H9 (cell line): ENCODE results near the gene TBC1D8. TPM values are rescaled to one million over a fixed set of nuclear protein-coding genes. Genes with fewer than 3 reads are reported as not detected.

Experiments used
- DNase-seq: peaks from one replicate; pipeline ENCODE4 v3.0.0-alpha.2; 2017
- H2AFZ ChIP-seq: one replicate; pipeline ENCODE4 v1.6.1; 2013; ENCODE audit warnings: mild to moderate bottlenecking, low read length, control low read depth, moderate library complexity
- H2AK5ac ChIP-seq: 2 replicates; pipeline ENCODE4 v1.6.1; 2013; ENCODE audit warnings: low read length, control low read depth, mixed read lengths; ENCODE audit not compliant: insufficient read length
- H2BK120ac ChIP-seq: one replicate; pipeline ENCODE4 v1.6.1; 2013; ENCODE audit warnings: low read depth, mild to moderate bottlenecking, low read length, control low read depth, inconsistent platforms; ENCODE audit not compliant: poor library complexity, severe bottlenecking
- H2BK12ac ChIP-seq: 2 replicates; pipeline ENCODE4 v1.6.1; 2013; ENCODE audit warnings: low read length, control low read depth, mixed read lengths, low read depth; ENCODE audit not compliant: insufficient read length
- H2BK15ac ChIP-seq: 2 replicates; pipeline ENCODE4 v1.6.1; 2013; ENCODE audit warnings: low read depth, low read length, control low read depth
- H2BK20ac ChIP-seq: one replicate; pipeline ENCODE4 v1.6.1; 2013; ENCODE audit warnings: low read depth, mild to moderate bottlenecking, low read length, control low read depth, inconsistent platforms; ENCODE audit not compliant: poor library complexity, severe bottlenecking
- H2BK5ac ChIP-seq: 2 replicates; pipeline ENCODE4 v1.6.1; 2013; ENCODE audit warnings: low read length, control low read depth, mixed read lengths; ENCODE audit not compliant: insufficient read length
- H3K14ac ChIP-seq: 2 replicates; pipeline ENCODE4 v1.6.1; 2013; ENCODE audit warnings: low read length, control low read depth; ENCODE audit not compliant: insufficient read depth
- H3K18ac ChIP-seq: 2 replicates; pipeline ENCODE4 v1.6.1; 2013; ENCODE audit warnings: low read depth, mild to moderate bottlenecking, mixed read lengths, low read length, control low read depth; ENCODE audit not compliant: insufficient read length
- H3K23ac ChIP-seq: 2 replicates; pipeline ENCODE4 v1.6.1; 2013; ENCODE audit warnings: low read length, control low read depth, mixed read lengths, low read depth; ENCODE audit not compliant: insufficient read length
- H3K23me2 ChIP-seq: 2 replicates; pipeline ENCODE4 v1.6.1; 2013; ENCODE audit warnings: low read depth, mild to moderate bottlenecking, mixed read lengths, low read length, control low read depth; ENCODE audit not compliant: insufficient read length, poor library complexity, severe bottlenecking
- H3K27ac ChIP-seq: 2 replicates; pipeline ENCODE4 v1.5.1; 2013; ENCODE audit warnings: low read length, control low read depth, mixed read lengths, low read depth; ENCODE audit not compliant: insufficient read length
- H3K27me3 ChIP-seq: 2 replicates; pipeline ENCODE4 v1.6.1; 2013; ENCODE audit warnings: low read length, control low read depth, inconsistent platforms; ENCODE audit not compliant: insufficient read depth
- H3K4ac ChIP-seq: 2 replicates; pipeline ENCODE4 v1.6.1; 2013; ENCODE audit warnings: low read depth, mild to moderate bottlenecking, control low read depth, inconsistent platforms, low read length, moderate library complexity
- H3K4me1 ChIP-seq: 2 replicates; pipeline ENCODE4 v1.6.1; 2013; ENCODE audit warnings: low read length, control low read depth, inconsistent platforms; ENCODE audit not compliant: insufficient read depth
- H3K4me2 ChIP-seq: 2 replicates; pipeline ENCODE4 v1.6.1; 2013; ENCODE audit warnings: low read length, control low read depth, mixed read lengths; ENCODE audit not compliant: insufficient read length, insufficient read depth
- H3K56ac ChIP-seq: 2 replicates; pipeline ENCODE4 v1.6.1; 2013; ENCODE audit warnings: low read depth, mild to moderate bottlenecking, mixed read lengths, low read length, control low read depth; ENCODE audit not compliant: insufficient read length
- H3K79me1 ChIP-seq: 2 replicates; pipeline ENCODE4 v1.6.1; 2013; ENCODE audit warnings: low read depth, mild to moderate bottlenecking, moderate library complexity, low read length, control low read depth, inconsistent platforms; ENCODE audit not compliant: insufficient read depth, poor library complexity, severe bottlenecking
- H3K79me2 ChIP-seq: 2 replicates; pipeline ENCODE4 v1.6.1; 2013; ENCODE audit warnings: low read length, control low read depth, inconsistent platforms; ENCODE audit not compliant: insufficient read depth
- H3K9ac ChIP-seq: 2 replicates; pipeline ENCODE4 v1.6.1; 2013; ENCODE audit warnings: low read length, control low read depth, mixed read lengths; ENCODE audit not compliant: insufficient read length; ENCODE audit errors: extremely low read depth
- H3K9me3 ChIP-seq: one replicate; pipeline ENCODE4 v1.6.1; 2013; ENCODE audit warnings: low read depth, low read length, inconsistent platforms; ENCODE audit not compliant: control insufficient read depth
- H3T11ph ChIP-seq: one replicate; pipeline ENCODE4 v1.6.1; 2013; ENCODE audit warnings: mild to moderate bottlenecking, low read length, control low read depth, inconsistent platforms
- H4K20me1 ChIP-seq: one replicate; pipeline ENCODE4 v1.6.1; 2013; ENCODE audit not compliant: control insufficient read depth, insufficient read length, insufficient read depth
- H4K5ac ChIP-seq: 2 replicates; pipeline ENCODE4 v1.6.1; 2013; ENCODE audit warnings: low read depth, mild to moderate bottlenecking, mixed read lengths, low read length, control low read depth; ENCODE audit not compliant: insufficient read length
- H4K8ac ChIP-seq: replicated peaks from 2 replicates; pipeline ENCODE4 v1.6.1; 2013; ENCODE audit warnings: low read length, control low read depth, mixed read lengths, low read depth; ENCODE audit not compliant: insufficient read length
- H4K91ac ChIP-seq: 2 replicates; pipeline ENCODE4 v1.6.1; 2013; ENCODE audit warnings: low read depth, mild to moderate bottlenecking, moderate library complexity, mixed read lengths, low read length, control low read depth; ENCODE audit not compliant: insufficient read length
- H3K27ac Mint-ChIP-seq, 3 experiments: 2 replicates in 2 of 3; 3 replicates in 1 of 3; pipeline ENCODE4 v1.8.0; 2020 to 2021; ENCODE audit warnings: mixed read lengths in 3 of 3, mild to moderate bottlenecking in 1 of 3, moderate library complexity in 1 of 3
- H3K27me3 Mint-ChIP-seq: 2 replicates; pipeline ENCODE4 v1.8.0; 2021; ENCODE audit warnings: low read depth, mild to moderate bottlenecking, moderate library complexity, mixed read lengths
- H3K36me3 Mint-ChIP-seq, 3 experiments: 2 replicates in 2 of 3; 3 replicates in 1 of 3; pipeline ENCODE4 v1.8.0; 2020 to 2021; ENCODE audit warnings: low read depth in 3 of 3, mixed read lengths in 3 of 3; ENCODE audit not compliant: insufficient read depth in 1 of 3
- H3K4me1 Mint-ChIP-seq, 2 experiments: 2 replicates each; pipeline ENCODE4 v1.8.0; 2020; ENCODE audit warnings: mixed read lengths in 2 of 2
- H3K4me3 Mint-ChIP-seq, 2 experiments: 2 replicates in 1 of 2; 3 replicates in 1 of 2; pipeline ENCODE4 v1.8.0; 2020 to 2021; ENCODE audit warnings: mild to moderate bottlenecking in 2 of 2, mixed read lengths in 2 of 2, moderate library complexity in 1 of 2
- H3K9me3 Mint-ChIP-seq, 2 experiments: 2 replicates in 1 of 2; 3 replicates in 1 of 2; pipeline ENCODE4 v1.8.0; 2020; ENCODE audit warnings: mild to moderate bottlenecking in 2 of 2, mixed read lengths in 2 of 2, moderate library complexity in 1 of 2
- WGBS: extraction: QIAGEN DNeasy Blood & Tissue Kit; methylation state at CpG from one replicate; pipeline ENCODE4 v1.1.7; 2013; ENCODE audit warnings: missing lambda C conversion rate, low lambda C conversion rate, mixed read lengths; ENCODE audit not compliant: insufficient read length; ENCODE audit errors: extremely low coverage; 5-methylcytosine and 5-hydroxymethylcytosine counted together
- total RNA-seq: library from RNA; stranded (reverse); gene quantifications from 2 replicates; pipeline ENCODE4 v1.2.1, GENCODE V29; 2021
- TF ChIP-seq, protein P1 (sequence below): fragments of 200-600 bp; sonication (generic); conservative IDR thresholded peaks from 3 replicates; pipeline ENCODE4 v1.8.0; 2021; ENCODE audit warnings: antibody characterized with exemption, mild to moderate bottlenecking

The TBC1D8 gene
- total RNA-seq, 1 experiment from 2014 or later, result 16.6 TPM

DNA sequence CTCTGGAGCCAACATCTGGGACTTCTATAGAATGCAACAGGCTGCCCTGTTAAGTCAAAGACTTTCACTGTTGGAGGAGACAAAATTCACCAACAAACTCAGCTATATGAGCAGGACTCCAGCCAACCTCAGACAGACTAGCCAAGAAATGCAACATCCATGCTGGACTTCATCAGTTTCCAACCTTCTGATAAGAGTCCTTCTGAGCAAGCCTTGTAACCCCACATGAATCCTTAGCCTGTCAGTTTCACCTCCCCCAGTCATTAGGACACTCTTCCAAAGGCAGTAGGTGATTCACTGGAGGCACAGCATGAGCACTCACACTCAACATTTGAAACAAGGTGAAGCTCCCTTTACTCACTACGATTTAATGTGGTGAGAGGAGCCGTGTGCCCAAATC is 5.8 kb downstream of the TBC1D8 start:
- H3K4me1 Mint-ChIP-seq, result peaks cover 58 to 62% of the 10 kb centered on the region in 2 experiments
- Histone ChIP-seq H3K4me1 (peaks cover 6% of the 10 kb centered on the region; the same call in 1 of the 2 replicates), H3T11ph (no peak overlapping the region), H3K4ac (no peak overlapping the region), H3K9ac (no peak overlapping the region), H3K9me3 (no peaks in the 10 kb centered on the region), H3K27ac (no peak overlapping the region), H3K4me2 (peak overlapping the region; percentile 16), H4K8ac (no peak overlapping the region), H2AFZ (no peak overlapping the region), H4K5ac (no peak overlapping the region), H3K27me3 (no peaks in the 10 kb centered on the region; the same call in 1 of the 2 replicates), H2BK20ac (no peak overlapping the region), H3K23ac (no peak overlapping the region), H3K14ac (no peak overlapping the region), H2BK15ac (no peak overlapping the region), H2AK5ac (no peak overlapping the region), H2BK5ac (no peak overlapping the region), H3K18ac (no peak overlapping the region), H4K91ac (no peak overlapping the region), H3K79me2 (peaks cover 16% of the 10 kb centered on the region; the same call in 1 of the 2 replicates), H3K23me2 (peaks cover 7% of the 10 kb centered on the region), H2BK120ac (no peak overlapping the region), H4K20me1 (no peaks in the 10 kb centered on the region), H3K56ac (no peak overlapping the region), H2BK12ac (no peak overlapping the region), H3K79me1 (no peaks in the 10 kb centered on the region)
- H3K27me3 Mint-ChIP-seq, result peaks cover 11% of the 10 kb centered on the region
- peaks cover 4 to 9% (median 7%) of the 10 kb centered on the region in 3 experiments; a peak in 6 of 7 replicates for H3K36me3 Mint-ChIP-seq
- no CpG with 5 or more reads among the region's 2 CpGs for WGBS
- TF ChIP-seq, protein P1, sequence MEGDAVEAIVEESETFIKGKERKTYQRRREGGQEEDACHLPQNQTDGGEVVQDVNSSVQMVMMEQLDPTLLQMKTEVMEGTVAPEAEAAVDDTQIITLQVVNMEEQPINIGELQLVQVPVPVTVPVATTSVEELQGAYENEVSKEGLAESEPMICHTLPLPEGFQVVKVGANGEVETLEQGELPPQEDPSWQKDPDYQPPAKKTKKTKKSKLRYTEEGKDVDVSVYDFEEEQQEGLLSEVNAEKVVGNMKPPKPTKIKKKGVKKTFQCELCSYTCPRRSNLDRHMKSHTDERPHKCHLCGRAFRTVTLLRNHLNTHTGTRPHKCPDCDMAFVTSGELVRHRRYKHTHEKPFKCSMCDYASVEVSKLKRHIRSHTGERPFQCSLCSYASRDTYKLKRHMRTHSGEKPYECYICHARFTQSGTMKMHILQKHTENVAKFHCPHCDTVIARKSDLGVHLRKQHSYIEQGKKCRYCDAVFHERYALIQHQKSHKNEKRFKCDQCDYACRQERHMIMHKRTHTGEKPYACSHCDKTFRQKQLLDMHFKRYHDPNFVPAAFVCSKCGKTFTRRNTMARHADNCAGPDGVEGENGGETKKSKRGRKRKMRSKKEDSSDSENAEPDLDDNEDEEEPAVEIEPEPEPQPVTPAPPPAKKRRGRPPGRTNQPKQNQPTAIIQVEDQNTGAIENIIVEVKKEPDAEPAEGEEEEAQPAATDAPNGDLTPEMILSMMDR, result no peak
- DNase-seq, result no peak
- no peak overlapping the region for H3K4me3 Mint-ChIP-seq
- peaks cover 6 to 9% of the 10 kb centered on the region in 2 experiments; a peak in 3 of 5 replicates for H3K9me3 Mint-ChIP-seq
- H3K27ac Mint-ChIP-seq, result no peak overlapping the region; a peak in 1 of 7 replicates
